ENCODE measurements around the gene ENG. TPM values are rescaled to one million over a fixed set of nuclear protein-coding genes. Genes with fewer than 3 reads are reported as not detected.

Gene ENG
- total and polyA plus RNA-seq, 2 donors from 2014 or later, result 135 to 158 TPM

DNA sequence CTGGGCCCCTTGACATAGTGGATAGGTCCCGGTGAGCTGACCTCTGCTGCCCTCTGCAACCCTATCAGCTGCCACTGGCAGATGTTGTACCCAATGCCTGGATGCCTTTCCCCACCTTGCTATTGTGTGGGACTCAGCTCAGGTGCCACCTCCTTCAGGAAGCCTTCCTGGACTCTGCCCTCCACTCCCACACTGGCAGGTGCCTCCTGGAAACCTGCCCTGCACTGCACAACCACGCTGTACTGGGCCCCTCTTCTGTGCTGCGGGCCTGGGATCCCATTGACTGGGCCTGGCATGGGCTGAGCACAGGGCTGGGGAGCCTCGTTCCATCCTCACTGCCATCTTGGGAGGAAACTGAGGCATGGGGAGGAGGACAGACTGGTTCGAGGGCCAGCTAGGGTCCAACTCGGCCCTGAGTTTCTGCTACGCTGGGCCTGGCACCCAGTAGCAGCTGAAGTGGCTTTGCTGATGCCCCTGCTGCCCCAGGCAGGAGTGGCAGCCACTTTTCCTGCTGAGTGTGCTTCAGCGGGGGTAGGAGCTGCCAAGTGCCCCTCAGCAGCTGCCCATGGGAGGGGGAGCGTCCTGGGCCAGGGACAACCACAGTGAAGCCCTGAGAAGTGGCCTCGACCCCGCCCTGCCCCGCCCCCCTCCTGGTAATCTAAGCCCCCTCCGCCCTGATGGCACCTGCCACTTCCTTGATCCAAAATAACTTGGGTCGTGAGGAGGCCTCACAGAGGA is 21.7 kb upstream of the ENG start:
- H3K9me3 ChIP-seq (ENCODE audit: control insufficient read depth in 2 of 3, insufficient read depth in 1 of 3, low read length in 3 of 3), result no peaks in the 10 kb centered on the region
- no peaks in the 10 kb centered on the region for H3K36me3 ChIP-seq (ENCODE audit: control insufficient read depth in 2 of 3, insufficient read depth in 3 of 3, low read length in 3 of 3)
- no peak overlapping the region for H3K9ac ChIP-seq (ENCODE audit: low read length in 3 of 3)
- peaks cover 0 to 20% (median 8%) of the 10 kb centered on the region in 3 donors for H3K4me1 ChIP-seq (ENCODE audit: control insufficient read depth in 2 of 3, insufficient read depth in 2 of 3, low read depth in 1 of 3, low read length in 3 of 3)
- H3K27me3 ChIP-seq (ENCODE audit: control insufficient read depth, insufficient read depth, low read length), result no peaks in the 10 kb centered on the region
- DNase-seq (peak in 1 of 5 donors; percentile 59), FAIRE-seq (no peak)
- intact Hi-C loops (cut with DNase I), result no loop called here
- H3K4me3 ChIP-seq (ENCODE audit: low read length in 3 of 3), result no peak overlapping the region
- TF ChIP-seq CTCF (IDR thresholded peaks at IDR 0.05; ENCODE audit: borderline replicate concordance, extremely low read depth, insufficient read depth), result no peak
- no peak overlapping the region for H3K27ac ChIP-seq (ENCODE audit: low read depth in 2 of 2, low read length in 2 of 2)

GRCh38 chr9:127875306-127875966 is 21.0 kb upstream of the ENG start:
- Histone ChIP-seq H3K27ac (ENCODE audit: low read depth in 2 of 2, low read length in 2 of 2) (no peak overlapping the region), H3K4me3 (ENCODE audit: low read length in 3 of 3) (no peak overlapping the region), H3K9me3 (ENCODE audit: control insufficient read depth in 2 of 3, insufficient read depth in 1 of 3, low read length in 3 of 3) (no peaks in the 10 kb centered on the region), H3K9ac (ENCODE audit: low read length in 3 of 3) (no peak overlapping the region), H3K4me1 (ENCODE audit: control insufficient read depth in 2 of 3, insufficient read depth in 2 of 3, low read depth in 1 of 3, low read length in 3 of 3) (peaks cover 0 to 20% (median 8%) of the 10 kb centered on the region in 3 donors), H3K27me3 (ENCODE audit: control insufficient read depth, insufficient read depth, low read length) (no peaks in the 10 kb centered on the region), H3K36me3 (ENCODE audit: control insufficient read depth in 2 of 3, insufficient read depth in 3 of 3, low read length in 3 of 3) (peaks cover 0 to 3% (median 0%) of the 10 kb centered on the region in 3 donors)
- no peak for TF ChIP-seq CTCF (IDR thresholded peaks at IDR 0.05; ENCODE audit: borderline replicate concordance, extremely low read depth, insufficient read depth)
- DNase-seq, result peak in 2 of 5 donors; percentile 40 to 48
- intact Hi-C loops (cut with DNase I), result no loop called here
- FAIRE-seq, result no peak

DNA sequence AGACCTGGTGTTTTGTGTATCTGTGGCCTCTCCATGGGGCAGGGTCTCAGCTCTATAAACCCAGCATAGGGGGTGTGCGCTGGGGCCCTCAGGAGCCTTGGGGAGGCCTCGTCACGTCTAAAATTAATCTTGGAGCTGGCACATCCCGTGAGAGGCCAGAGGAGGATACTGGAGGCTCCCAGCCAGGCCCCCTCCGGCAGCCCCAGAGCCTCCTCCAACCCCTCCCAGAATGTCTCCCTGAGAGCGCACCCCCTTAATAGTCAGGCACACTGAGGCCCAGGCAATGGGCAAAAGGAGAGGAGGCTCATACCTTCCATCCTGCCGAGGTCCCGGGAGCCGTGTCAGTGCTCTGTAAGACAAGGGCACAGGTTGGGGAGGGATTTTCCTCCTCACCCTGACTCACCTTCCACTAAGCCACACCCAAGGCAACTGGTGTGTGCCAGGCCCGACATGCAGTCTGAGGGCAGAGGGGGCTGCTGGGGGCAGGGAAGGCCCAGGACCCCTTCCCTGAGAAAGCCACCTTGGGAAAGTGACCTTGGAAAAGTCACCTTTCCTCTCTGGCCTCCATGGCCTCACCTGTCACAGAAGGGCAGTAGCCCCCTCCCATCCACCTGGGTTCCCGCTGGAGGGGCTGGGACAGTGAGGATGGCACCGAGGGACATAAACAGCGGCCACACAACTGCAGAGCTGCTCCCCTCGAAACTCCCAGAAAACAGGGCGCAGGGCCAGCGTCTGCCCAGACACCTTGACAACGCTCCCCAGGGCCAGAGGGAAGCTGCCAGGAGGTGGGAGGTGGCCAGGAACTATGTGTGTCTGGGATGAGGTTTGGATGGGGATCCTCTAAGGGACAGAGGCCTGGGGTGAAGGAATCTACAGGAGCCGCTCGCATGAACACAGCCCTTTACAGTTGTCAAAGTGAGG is 20.1 kb upstream of the ENG start:
- intact Hi-C loops (cut with DNase I), result no loop called here
- no peak for FAIRE-seq
- no peak overlapping the region for H3K4me3 ChIP-seq (ENCODE audit: low read length in 3 of 3)

More for the DNA sequence above, 20.1 kb upstream of the ENG start:
- peaks cover 0 to 3% (median 0%) of the 10 kb centered on the region in 3 donors for H3K36me3 ChIP-seq (ENCODE audit: control insufficient read depth in 2 of 3, insufficient read depth in 3 of 3, low read length in 3 of 3)
- H3K9ac ChIP-seq (ENCODE audit: low read length in 3 of 3), result peak overlapping the region in 1 of 3 donors; percentile 19
- TF ChIP-seq CTCF (IDR thresholded peaks at IDR 0.05; ENCODE audit: borderline replicate concordance, extremely low read depth, insufficient read depth), result no peak
- H3K4me1 ChIP-seq (ENCODE audit: control insufficient read depth in 2 of 3, insufficient read depth in 2 of 3, low read depth in 1 of 3, low read length in 3 of 3), result peaks cover 0 to 20% (median 8%) of the 10 kb centered on the region in 3 donors
- H3K27ac ChIP-seq (ENCODE audit: low read depth in 2 of 2, low read length in 2 of 2), result no peak overlapping the region
- H3K27me3 ChIP-seq (ENCODE audit: control insufficient read depth, insufficient read depth, low read length), result no peaks in the 10 kb centered on the region
- no peaks in the 10 kb centered on the region for H3K9me3 ChIP-seq (ENCODE audit: control insufficient read depth in 2 of 3, insufficient read depth in 1 of 3, low read length in 3 of 3)
- no peak for DNase-seq
